Measurements from ENCODE around the gene KCTD16. TPM values are rescaled to one million over a fixed set of nuclear protein-coding genes. Genes with fewer than 3 reads are reported as not detected.

KCTD16 gene
- polyA plus RNA-seq, 1 donor (not counting 4 experiments of a cell fraction or from before 2014, with no cell fraction given), result 0.04 TPM

- Histone ChIP-seq H3K9me3 (ENCODE audit: control insufficient read depth, low read depth, low read length) (no peaks in the 10 kb centered on the region), H3K36me3 (ENCODE audit: control insufficient read depth in 2 of 2, extremely low read depth in 1 of 2, insufficient read depth in 2 of 2, low read length in 2 of 2) (no peaks in the 10 kb centered on the region), H3K4me2 (ENCODE audit: control insufficient read depth, extremely low read depth, insufficient read depth, low read depth, low read length) (no peak overlapping the region), H3K9ac (ENCODE audit: control insufficient read depth, extremely low read depth, insufficient read depth, low read length) (no peak overlapping the region), H3K79me2 (ENCODE audit: control insufficient read depth, insufficient read depth, low read length) (no peaks in the 10 kb centered on the region), H3K4me3 (ENCODE audit: control insufficient read depth in 2 of 3, extremely low read depth in 1 of 3, insufficient read depth in 2 of 3, low read depth in 1 of 3, low read length in 3 of 3) (no peak overlapping the region), H3K27ac (ENCODE audit: control insufficient read depth, insufficient read depth, low read length) (no peak overlapping the region), H3K4me1 (ENCODE audit: control insufficient read depth, extremely low read depth, insufficient read depth, low read length) (peaks cover 14% of the 10 kb centered on the region), H4K20me1 (ENCODE audit: control insufficient read depth, extremely low read depth, insufficient read depth, low read length) (no peaks in the 10 kb centered on the region), H3K27me3 (ENCODE audit: control insufficient read depth, extremely low read depth, insufficient read depth, low read length) (no peaks in the 10 kb centered on the region), H2AFZ (ENCODE audit: control insufficient read depth, low read length) (peak overlapping the region; percentile 43), H3K9me1 (ENCODE audit: control insufficient read depth, extremely low read depth, insufficient read depth, low read length) (no peaks in the 10 kb centered on the region)
- no peak for TF ChIP-seq EZH2 (IDR thresholded peaks at IDR 0.05; ENCODE audit: low read length)
- TF ChIP-seq, protein P1, sequence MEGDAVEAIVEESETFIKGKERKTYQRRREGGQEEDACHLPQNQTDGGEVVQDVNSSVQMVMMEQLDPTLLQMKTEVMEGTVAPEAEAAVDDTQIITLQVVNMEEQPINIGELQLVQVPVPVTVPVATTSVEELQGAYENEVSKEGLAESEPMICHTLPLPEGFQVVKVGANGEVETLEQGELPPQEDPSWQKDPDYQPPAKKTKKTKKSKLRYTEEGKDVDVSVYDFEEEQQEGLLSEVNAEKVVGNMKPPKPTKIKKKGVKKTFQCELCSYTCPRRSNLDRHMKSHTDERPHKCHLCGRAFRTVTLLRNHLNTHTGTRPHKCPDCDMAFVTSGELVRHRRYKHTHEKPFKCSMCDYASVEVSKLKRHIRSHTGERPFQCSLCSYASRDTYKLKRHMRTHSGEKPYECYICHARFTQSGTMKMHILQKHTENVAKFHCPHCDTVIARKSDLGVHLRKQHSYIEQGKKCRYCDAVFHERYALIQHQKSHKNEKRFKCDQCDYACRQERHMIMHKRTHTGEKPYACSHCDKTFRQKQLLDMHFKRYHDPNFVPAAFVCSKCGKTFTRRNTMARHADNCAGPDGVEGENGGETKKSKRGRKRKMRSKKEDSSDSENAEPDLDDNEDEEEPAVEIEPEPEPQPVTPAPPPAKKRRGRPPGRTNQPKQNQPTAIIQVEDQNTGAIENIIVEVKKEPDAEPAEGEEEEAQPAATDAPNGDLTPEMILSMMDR (optimal IDR thresholded peaks at IDR 0.05 in 1 of 3, IDR thresholded peaks at IDR 0.05 in 1 of 3, conservative IDR thresholded peaks at IDR 0.05 in 1 of 3; ENCODE audit: extremely low read depth in 1 of 3, insufficient read depth in 2 of 3, low read length in 3 of 3), result no peak
- DNase-seq (ENCODE audit: low read depth, low spot score), result no peak
- dilution Hi-C loops (cut with MboI; ENCODE audit: extremely low pct_ligation_motif_present, low sequenced_read_pairs), result no loop called here
- peak; percentile 17 for FAIRE-seq
Measured at GRCh38 chr5:144125163-144125726, 45.4 kb upstream of the KCTD16 start.

DNA sequence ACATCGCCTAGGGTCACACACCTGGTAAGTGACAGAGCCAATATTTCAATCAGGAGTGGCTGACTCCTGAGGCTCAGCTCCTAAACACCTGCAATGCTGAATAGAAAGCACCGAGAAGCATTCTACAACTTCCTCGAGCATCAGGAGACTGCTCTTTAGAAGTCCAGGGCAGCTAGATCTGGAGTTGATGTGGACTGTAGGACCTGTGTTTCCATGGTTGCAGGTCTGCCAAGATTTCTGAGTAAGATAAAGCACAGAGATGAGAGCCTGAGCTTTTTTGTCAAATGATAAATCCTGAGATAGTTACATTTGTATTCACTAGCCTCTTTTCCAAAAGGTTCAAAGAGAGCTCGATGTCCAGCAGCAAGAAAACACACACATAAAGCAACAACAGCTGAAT lies 44.0 kb upstream of the KCTD16 start:
- FAIRE-seq (no peak), DNase-seq (ENCODE audit: low read depth, low spot score) (no peak)
- Histone ChIP-seq H3K4me1 (ENCODE audit: control insufficient read depth, extremely low read depth, insufficient read depth, low read length) (peaks cover 10% of the 10 kb centered on the region), H2AFZ (ENCODE audit: control insufficient read depth, low read length) (no peak overlapping the region), H3K9me1 (ENCODE audit: control insufficient read depth, extremely low read depth, insufficient read depth, low read length) (no peaks in the 10 kb centered on the region), H3K4me3 (ENCODE audit: control insufficient read depth in 2 of 3, extremely low read depth in 1 of 3, insufficient read depth in 2 of 3, low read depth in 1 of 3, low read length in 3 of 3) (no peak overlapping the region), H3K27ac (ENCODE audit: control insufficient read depth, insufficient read depth, low read length) (no peak overlapping the region), H3K4me2 (ENCODE audit: control insufficient read depth, extremely low read depth, insufficient read depth, low read depth, low read length) (no peak overlapping the region), H3K27me3 (ENCODE audit: control insufficient read depth, extremely low read depth, insufficient read depth, low read length) (no peaks in the 10 kb centered on the region), H3K9ac (ENCODE audit: control insufficient read depth, extremely low read depth, insufficient read depth, low read length) (no peak overlapping the region), H3K79me2 (ENCODE audit: control insufficient read depth, insufficient read depth, low read length) (no peaks in the 10 kb centered on the region), H3K36me3 (ENCODE audit: control insufficient read depth in 2 of 2, extremely low read depth in 1 of 2, insufficient read depth in 2 of 2, low read length in 2 of 2) (no peaks in the 10 kb centered on the region), H3K9me3 (ENCODE audit: control insufficient read depth, low read depth, low read length) (no peaks in the 10 kb centered on the region), H4K20me1 (ENCODE audit: control insufficient read depth, extremely low read depth, insufficient read depth, low read length) (no peaks in the 10 kb centered on the region)
- dilution Hi-C loops (cut with MboI; ENCODE audit: extremely low pct_ligation_motif_present, low sequenced_read_pairs), result no loop called here
- TF ChIP-seq, protein P1 (optimal IDR thresholded peaks at IDR 0.05 in 1 of 3, IDR thresholded peaks at IDR 0.05 in 1 of 3, conservative IDR thresholded peaks at IDR 0.05 in 1 of 3; ENCODE audit: extremely low read depth in 1 of 3, insufficient read depth in 2 of 3, low read length in 3 of 3), result no peak
- no peak for TF ChIP-seq EZH2 (IDR thresholded peaks at IDR 0.05; ENCODE audit: low read length)
